Spinal cord (tissue), 10 donors: ENCODE measurements around the gene THBS3. TPM values are rescaled to one million over a fixed set of nuclear protein-coding genes. Genes with fewer than 3 reads are reported as not detected.
A peak's percentile ranks its signal among the peaks of the same experiment; 100 is the strongest.
"Not testable (repeated sequence)": the region's sequence is repeated elsewhere in the genome, so short reads cannot be mapped to it uniquely, and the experiment has no call there.

ENCODE experiments used
- DNase-seq, 6 donors: peaks; one replicate each; pipeline versions ENCODE4 v3.0.0 to v3.0.0-alpha.2; 2013 to 2015; ENCODE audit warnings: low spot score in 6 of 6, low read depth in 4 of 6
- H3K27ac ChIP-seq: one replicate; pipeline ENCODE4 v1.5.1; 2013; ENCODE audit warnings: low read depth, low read length, control low read depth
- H3K27me3 ChIP-seq: one replicate; pipeline ENCODE4 v1.6.1; 2013; ENCODE audit warnings: low read length; ENCODE audit not compliant: control insufficient read depth, insufficient read depth
- H3K36me3 ChIP-seq: one replicate; pipeline ENCODE4 v1.6.1; 2013; ENCODE audit warnings: low read length; ENCODE audit not compliant: control insufficient read depth, insufficient read depth
- H3K4me1 ChIP-seq: one replicate; pipeline ENCODE4 v1.6.1; 2013; ENCODE audit warnings: low read length; ENCODE audit not compliant: control insufficient read depth, insufficient read depth
- H3K4me3 ChIP-seq: one replicate; pipeline ENCODE4 v1.5.1; 2013; ENCODE audit warnings: low read depth, low read length, control low read depth
- H3K9me3 ChIP-seq: one replicate; pipeline ENCODE4 v1.6.1; 2013; ENCODE audit warnings: low read length; ENCODE audit not compliant: control insufficient read depth, insufficient read depth
- WGBS: methylation state at CpG from one replicate; pipeline ENCODE4 v1.1.5; 2013; ENCODE audit warnings: missing lambda C conversion rate; ENCODE audit not compliant: insufficient coverage; 5-methylcytosine and 5-hydroxymethylcytosine counted together
- polyA plus RNA-seq, 2 donors: library from polyadenylated mRNA; unstranded; fragments of 120-200 nt; gene quantifications; one replicate each; pipeline ENCODE4 v1.2.1, GENCODE V29; 2013; ENCODE audit not compliant: insufficient read length in 2 of 2
- total RNA-seq, 2 donors: library from RNA; depleted of rRNA in 1 of 2; stranded (reverse); fragments of 120-200 nt in 1 of 2; fragments of >200 nt in 1 of 2; gene quantifications; one replicate each; pipeline versions ENCODE4 v1.2.3 to v1.2.4, GENCODE V29; 2013 to 2014
- donor health status: healthy.

THBS3 gene
- total and polyA plus RNA-seq, 4 donors, result 18.2 to 57.6 (median 36.8) TPM

- H3K27me3 ChIP-seq, result no peaks in the 10 kb centered on the region
- 18% methylated on average over 4 of the region's 4 CpGs for WGBS
- peak overlapping the region; percentile 15 for H3K27ac ChIP-seq
- DNase-seq, result peak in 3 of 6 donors; percentile 74 to 96 (median 93)
- no peaks in the 10 kb centered on the region for H3K9me3 ChIP-seq
- peak overlapping the region; percentile 50 for H3K4me3 ChIP-seq
- peaks cover 31% of the 10 kb centered on the region for H3K4me1 ChIP-seq
- H3K36me3 ChIP-seq, result peaks cover 20% of the 10 kb centered on the region
These were observed 33.5 kb upstream of the THBS3 start for GRCh38 chr1:155241069-155241679.

GRCh38 chr1:155236451-155236850, 28.8 kb upstream of the THBS3 start:
- no peaks in the 10 kb centered on the region for H3K9me3 ChIP-seq
- H3K4me3 ChIP-seq, result no peak overlapping the region
- WGBS, result no CpG with 5 or more reads among the region's 5 CpGs

GRCh38 chr1:155235375-155235774, 27.7 kb upstream of the THBS3 start:
- not testable (repeated sequence) for H3K27ac ChIP-seq, H3K27me3 ChIP-seq, DNase-seq, H3K4me3 ChIP-seq, H3K9me3 ChIP-seq
- H3K36me3 ChIP-seq, result peaks cover 26% of the 10 kb centered on the region
- peaks cover 15% of the 10 kb centered on the region for H3K4me1 ChIP-seq
- 91% methylated on average over 3 of the region's 9 CpGs for WGBS

More at GRCh38 chr1:155236451-155236850, 28.8 kb upstream of the THBS3 start:
- peaks cover 19% of the 10 kb centered on the region for H3K4me1 ChIP-seq
- no peak overlapping the region for H3K27ac ChIP-seq
- no peaks in the 10 kb centered on the region for H3K27me3 ChIP-seq
- no peak for DNase-seq
- peaks cover 26% of the 10 kb centered on the region for H3K36me3 ChIP-seq

GRCh38 chr1:155233502-155233901, 25.8 kb upstream of the THBS3 start:
- H3K4me1 ChIP-seq, result peaks cover 10% of the 10 kb centered on the region
- WGBS, result no CpG with 5 or more reads among the region's 5 CpGs
- not testable (repeated sequence) for H3K4me3 ChIP-seq, H3K27ac ChIP-seq, DNase-seq, H3K9me3 ChIP-seq, H3K27me3 ChIP-seq
- H3K36me3 ChIP-seq, result peaks cover 24% of the 10 kb centered on the region

- peak overlapping the region; percentile 67 for H3K27ac ChIP-seq
- not testable (repeated sequence) for H3K27me3 ChIP-seq, H3K9me3 ChIP-seq, H3K4me3 ChIP-seq
- H3K36me3 ChIP-seq, result peaks cover 17% of the 10 kb centered on the region
- peak in 4 of 6 donors; percentile 55 to 89 (median 64) for DNase-seq
- WGBS, result 49% methylated on average over 11 of the region's 13 CpGs
- peaks cover 17% of the 10 kb centered on the region for H3K4me1 ChIP-seq
These were observed 24.6 kb upstream of the THBS3 start for GRCh38 chr1:155232001-155232978.

- 25% methylated on average over 3 of the region's 3 CpGs for WGBS
- H3K4me3 ChIP-seq, H3K36me3 ChIP-seq, H3K27me3 ChIP-seq, H3K27ac ChIP-seq, H3K9me3 ChIP-seq, DNase-seq: not testable (repeated sequence)
- H3K4me1 ChIP-seq, result peaks cover 24% of the 10 kb centered on the region
These were observed 23.6 kb upstream of the THBS3 start for GRCh38 chr1:155231302-155231701.

- peak in 1 of 6 donors; percentile 27 for DNase-seq
- Histone ChIP-seq H3K27me3 (no peaks in the 10 kb centered on the region), H3K36me3 (peaks cover 6% of the 10 kb centered on the region), H3K27ac (peak overlapping the region; percentile 88), H3K4me1 (peaks cover 33% of the 10 kb centered on the region), H3K9me3 (no peaks in the 10 kb centered on the region), H3K4me3 (peak overlapping the region; percentile 72)
- 82% methylated on average over 5 of the region's 9 CpGs for whole genome bisulfite sequencing
These were observed 20.4 kb upstream of the THBS3 start for GRCh38 chr1:155228096-155228427.

- WGBS, result 0% methylated on average over 30 of the region's 42 CpGs
- Histone ChIP-seq H3K4me1 (peaks cover 29% of the 10 kb centered on the region), H3K4me3 (peak overlapping the region; percentile 72), H3K27me3 (no peaks in the 10 kb centered on the region), H3K9me3 (no peaks in the 10 kb centered on the region), H3K36me3 (peaks cover 6% of the 10 kb centered on the region), H3K27ac (peak overlapping the region; percentile 88)
- DNase-seq, result peak; percentile 98 to 100 (median 100)
These were observed 19.8 kb upstream of the THBS3 start for GRCh38 chr1:155227261-155228095.

- WGBS, result 0% methylated on average over 13 of the region's 19 CpGs
These were observed 19.2 kb upstream of the THBS3 start for GRCh38 chr1:155226910-155227260.

More at GRCh38 chr1:155226910-155227260, 19.2 kb upstream of the THBS3 start:
- Histone ChIP-seq H3K27ac (peak overlapping the region; percentile 88), H3K9me3 (no peaks in the 10 kb centered on the region), H3K36me3 (peaks cover 6% of the 10 kb centered on the region), H3K4me3 (peak overlapping the region; percentile 72), H3K27me3 (no peaks in the 10 kb centered on the region), H3K4me1 (peaks cover 23% of the 10 kb centered on the region)
- DNase-seq, result peak in 2 of 6 donors; percentile 72 to 79
